ENCODE results near the gene GPX3.

The GPX3 gene

DNA sequence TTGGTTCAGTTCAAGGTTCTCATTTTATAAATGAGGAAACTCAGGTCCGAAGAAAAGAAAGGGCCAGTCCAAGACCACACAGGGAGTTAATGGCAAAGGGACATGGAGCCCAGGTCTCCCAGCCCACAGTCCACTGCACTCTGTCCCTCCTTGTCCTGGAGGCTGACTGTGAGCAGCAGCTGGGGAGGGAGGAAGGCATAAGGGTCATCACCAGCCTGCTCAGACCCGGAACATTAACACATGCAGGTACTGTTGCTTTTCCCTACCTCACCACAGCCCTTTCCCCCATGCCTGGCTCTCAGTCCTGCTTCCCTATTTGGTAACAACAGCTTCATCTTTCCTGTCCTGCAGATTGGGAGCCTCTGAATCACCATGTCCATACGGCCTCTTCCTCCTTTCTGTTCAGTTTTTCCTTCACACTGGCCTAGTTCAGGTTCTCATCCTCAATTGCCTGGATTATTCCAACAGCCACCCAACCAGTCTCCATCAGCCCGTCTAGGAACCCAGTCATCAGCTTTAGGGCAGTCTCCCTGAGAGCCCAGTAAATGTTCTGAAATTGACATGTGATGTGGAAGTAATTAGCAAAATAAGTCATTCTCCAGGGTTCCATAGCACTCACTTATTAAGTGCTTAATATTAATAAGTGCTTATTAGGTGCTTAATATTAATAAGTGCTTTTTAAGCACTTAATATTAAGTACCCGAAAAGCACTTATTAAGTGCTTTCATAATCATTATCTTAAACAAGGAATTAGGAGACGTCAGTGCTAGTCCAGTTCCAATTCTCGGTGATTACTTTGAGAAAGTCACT is 4.3 kb downstream of the GPX3 start:
- Histone ChIP-seq H3K36me3 (ENCODE audit: insufficient read depth, low read length) (no peaks in the 10 kb centered on the region; the same call in 1 of the 2 replicates), H3K4me3 (ENCODE audit: low read depth, low read length) (no peak overlapping the region), H3K27me3 (ENCODE audit: insufficient read depth, low read length) (no peaks in the 10 kb centered on the region), H2AFZ (ENCODE audit: low read length, unreplicated experiment) (no peak overlapping the region), H3K4me1 (ENCODE audit: control insufficient read depth, insufficient read depth, low read length, unreplicated experiment) (peaks cover 36% of the 10 kb centered on the region), H3K27ac (ENCODE audit: low read depth, low read length) (no peak overlapping the region), H3K79me2 (ENCODE audit: control insufficient read depth, insufficient read depth, low read length, unreplicated experiment) (no peaks in the 10 kb centered on the region)

DNA sequence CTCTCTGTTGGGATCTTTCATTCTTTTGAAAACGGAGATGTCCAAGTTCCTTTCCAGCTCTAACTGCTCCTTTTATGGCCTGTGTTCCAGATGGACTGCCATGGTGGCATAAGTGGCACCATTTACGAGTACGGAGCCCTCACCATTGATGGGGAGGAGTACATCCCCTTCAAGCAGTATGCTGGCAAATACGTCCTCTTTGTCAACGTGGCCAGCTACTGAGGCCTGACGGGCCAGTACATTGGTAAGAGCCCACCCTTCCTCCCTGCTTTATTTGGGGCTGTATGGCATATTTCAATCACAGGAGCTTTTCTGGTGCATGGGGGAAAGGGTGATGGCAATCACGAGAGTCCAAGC is 4.8 kb downstream of the GPX3 start:
- Histone ChIP-seq H3K27me3 (ENCODE audit: insufficient read depth, low read length) (no peaks in the 10 kb centered on the region), H3K27ac (ENCODE audit: low read depth, low read length) (no peak overlapping the region), H3K36me3 (ENCODE audit: insufficient read depth, low read length) (peaks cover 4% of the 10 kb centered on the region; the same call in 1 of the 2 replicates), H3K4me3 (ENCODE audit: low read depth, low read length) (no peak overlapping the region), H2AFZ (ENCODE audit: low read length, unreplicated experiment) (no peak overlapping the region), H3K4me1 (ENCODE audit: control insufficient read depth, insufficient read depth, low read length, unreplicated experiment) (peaks cover 32% of the 10 kb centered on the region), H3K79me2 (ENCODE audit: control insufficient read depth, insufficient read depth, low read length, unreplicated experiment) (no peaks in the 10 kb centered on the region)

DNA sequence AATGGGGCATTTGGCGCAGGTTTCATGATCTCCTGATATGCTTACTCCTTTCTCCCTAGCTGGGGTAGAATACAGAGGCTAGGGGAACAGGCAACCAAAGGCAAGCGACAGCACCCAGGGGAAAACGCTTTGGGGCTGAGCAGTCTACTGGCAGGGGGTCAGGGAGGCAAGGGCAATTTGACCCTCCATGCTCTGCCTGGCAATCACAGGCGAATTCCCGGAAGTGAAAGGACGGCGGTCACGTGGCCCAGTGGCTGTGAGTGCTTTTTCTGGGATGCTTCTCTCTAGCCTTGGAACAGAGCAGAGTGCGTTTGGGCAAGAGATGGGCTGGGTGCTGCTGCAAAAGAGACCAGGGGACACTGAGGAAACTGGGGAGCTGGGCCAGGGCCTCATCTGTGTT is 5.7 kb downstream of the GPX3 start:
- Histone ChIP-seq H3K36me3 (ENCODE audit: insufficient read depth, low read length) (peaks cover 8% of the 10 kb centered on the region; the same call in 1 of the 2 replicates), H3K79me2 (ENCODE audit: control insufficient read depth, insufficient read depth, low read length, unreplicated experiment) (no peaks in the 10 kb centered on the region), H3K27me3 (ENCODE audit: insufficient read depth, low read length) (no peaks in the 10 kb centered on the region), H2AFZ (ENCODE audit: low read length, unreplicated experiment) (no peak overlapping the region), H3K4me1 (ENCODE audit: control insufficient read depth, insufficient read depth, low read length, unreplicated experiment) (peaks cover 32% of the 10 kb centered on the region), H3K4me3 (ENCODE audit: low read depth, low read length) (no peak overlapping the region), H3K27ac (ENCODE audit: low read depth, low read length) (no peak overlapping the region)

DNA sequence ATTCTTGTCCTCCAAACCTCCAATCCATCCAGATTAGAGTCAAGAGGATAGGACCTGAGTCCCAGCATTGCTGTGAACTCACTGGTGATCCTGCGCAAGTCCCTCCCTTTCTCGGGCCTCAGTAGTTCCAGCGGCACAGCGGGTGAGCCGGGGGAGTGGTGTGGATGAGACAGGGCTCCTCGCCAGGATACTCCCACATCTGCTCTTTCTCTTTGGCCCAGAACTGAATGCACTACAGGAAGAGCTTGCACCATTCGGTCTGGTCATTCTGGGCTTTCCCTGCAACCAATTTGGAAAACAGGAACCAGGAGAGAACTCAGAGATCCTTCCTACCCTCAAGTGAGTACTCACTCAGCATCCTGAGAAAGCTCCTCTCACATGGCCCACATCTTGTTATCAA is 6.3 kb downstream of the GPX3 start:
- H3K79me2 ChIP-seq (ENCODE audit: control insufficient read depth, insufficient read depth, low read length, unreplicated experiment), result no peaks in the 10 kb centered on the region
- no peak overlapping the region for H3K4me3 ChIP-seq (ENCODE audit: low read depth, low read length)
- H2AFZ ChIP-seq (ENCODE audit: low read length, unreplicated experiment), result no peak overlapping the region
- no peaks in the 10 kb centered on the region for H3K27me3 ChIP-seq (ENCODE audit: insufficient read depth, low read length)
- H3K27ac ChIP-seq (ENCODE audit: low read depth, low read length), result no peak overlapping the region
- peaks cover 10% of the 10 kb centered on the region; the same call in 1 of the 2 replicates for H3K36me3 ChIP-seq (ENCODE audit: insufficient read depth, low read length)
- peaks cover 32% of the 10 kb centered on the region for H3K4me1 ChIP-seq (ENCODE audit: control insufficient read depth, insufficient read depth, low read length, unreplicated experiment)

DNA sequence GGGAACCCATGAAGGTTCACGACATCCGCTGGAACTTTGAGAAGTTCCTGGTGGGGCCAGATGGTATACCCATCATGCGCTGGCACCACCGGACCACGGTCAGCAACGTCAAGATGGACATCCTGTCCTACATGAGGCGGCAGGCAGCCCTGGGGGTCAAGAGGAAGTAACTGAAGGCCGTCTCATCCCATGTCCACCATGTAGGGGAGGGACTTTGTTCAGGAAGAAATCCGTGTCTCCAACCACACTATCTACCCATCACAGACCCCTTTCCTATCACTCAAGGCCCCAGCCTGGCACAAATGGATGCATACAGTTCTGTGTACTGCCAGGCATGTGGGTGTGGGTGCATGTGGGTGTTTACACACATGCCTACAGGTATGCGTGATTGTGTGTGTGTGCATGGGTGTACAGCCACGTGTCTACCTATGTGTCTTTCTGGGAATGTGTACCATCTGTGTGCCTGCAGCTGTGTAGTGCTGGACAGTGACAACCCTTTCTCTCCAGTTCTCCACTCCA is 7.6 kb downstream of the GPX3 start:
- H3K27ac ChIP-seq (ENCODE audit: low read depth, low read length), result no peak overlapping the region
- H3K4me3 ChIP-seq (ENCODE audit: low read depth, low read length), result no peak overlapping the region
- H3K27me3 ChIP-seq (ENCODE audit: insufficient read depth, low read length), result no peaks in the 10 kb centered on the region
- H3K4me1 ChIP-seq (ENCODE audit: control insufficient read depth, insufficient read depth, low read length, unreplicated experiment), result peaks cover 20% of the 10 kb centered on the region
- peaks cover 20% of the 10 kb centered on the region; the same call in 1 of the 2 replicates for H3K36me3 ChIP-seq (ENCODE audit: insufficient read depth, low read length)
- H2AFZ ChIP-seq (ENCODE audit: low read length, unreplicated experiment), result no peak overlapping the region
- H3K79me2 ChIP-seq (ENCODE audit: control insufficient read depth, insufficient read depth, low read length, unreplicated experiment), result no peaks in the 10 kb centered on the region

DNA sequence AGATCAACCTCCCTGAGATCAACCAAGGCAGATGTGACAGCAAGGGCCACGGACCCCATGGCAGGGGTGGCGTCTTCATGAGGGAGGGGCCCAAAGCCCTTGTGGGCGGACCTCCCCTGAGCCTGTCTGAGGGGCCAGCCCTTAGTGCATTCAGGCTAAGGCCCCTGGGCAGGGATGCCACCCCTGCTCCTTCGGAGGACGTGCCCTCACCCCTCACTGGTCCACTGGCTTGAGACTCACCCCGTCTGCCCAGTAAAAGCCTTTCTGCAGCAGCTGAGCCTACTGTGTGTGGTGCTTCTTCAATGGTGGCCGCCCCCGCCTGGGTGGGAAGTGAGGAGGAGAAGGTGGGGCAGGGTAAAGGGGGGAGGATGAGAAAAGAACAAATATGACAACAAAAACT is 8.3 kb downstream of the GPX3 start:
- Histone ChIP-seq H2AFZ (ENCODE audit: low read length, unreplicated experiment) (no peak overlapping the region), H3K27ac (ENCODE audit: low read depth, low read length) (no peak overlapping the region), H3K4me3 (ENCODE audit: low read depth, low read length) (no peak overlapping the region), H3K4me1 (ENCODE audit: control insufficient read depth, insufficient read depth, low read length, unreplicated experiment) (peaks cover 13% of the 10 kb centered on the region), H3K36me3 (ENCODE audit: insufficient read depth, low read length) (peaks cover 20% of the 10 kb centered on the region; the same call in 1 of the 2 replicates), H3K79me2 (ENCODE audit: control insufficient read depth, insufficient read depth, low read length, unreplicated experiment) (no peaks in the 10 kb centered on the region), H3K27me3 (ENCODE audit: insufficient read depth, low read length) (no peaks in the 10 kb centered on the region)

DNA sequence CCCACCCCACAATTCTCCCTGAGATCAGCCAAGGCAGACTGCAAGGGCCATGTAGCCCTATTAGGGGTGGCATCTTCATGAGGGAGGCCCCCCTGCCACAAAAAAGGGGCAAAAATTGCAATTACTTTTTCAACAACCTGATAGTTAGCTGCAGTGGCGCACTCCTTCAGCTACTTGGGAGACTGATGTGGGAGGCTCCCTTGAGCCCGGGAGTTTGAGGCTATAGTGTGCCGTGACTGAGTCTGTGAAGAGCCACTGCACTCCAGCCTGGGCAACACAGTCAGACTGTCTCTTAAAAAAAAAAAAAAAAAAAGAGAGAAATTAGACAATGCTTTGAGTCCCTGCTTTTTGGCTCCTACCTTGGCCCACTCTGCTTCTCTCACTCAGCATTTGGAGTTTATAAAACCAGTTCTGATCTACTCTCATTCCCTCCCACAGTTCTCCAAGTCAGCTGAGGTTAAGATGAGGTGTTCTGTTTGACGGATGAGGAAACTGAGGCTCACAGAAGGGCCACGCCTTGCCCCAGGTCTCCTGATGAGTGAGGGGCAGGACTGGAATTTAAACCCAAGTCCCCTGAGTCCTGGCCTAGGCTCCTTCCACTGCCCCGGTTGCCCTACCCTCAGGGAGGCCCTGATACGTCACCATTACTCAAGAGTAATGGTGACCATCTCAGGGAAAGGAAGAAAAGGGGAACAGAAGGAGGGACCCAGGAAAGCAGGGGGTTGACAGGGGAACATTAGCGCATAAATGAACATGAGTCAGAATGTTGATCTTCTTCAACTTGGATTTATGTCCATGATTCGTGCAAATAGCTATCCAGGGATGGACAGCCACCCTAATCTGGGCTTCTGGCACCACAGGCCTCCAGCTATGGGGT is 9.0 kb downstream of the GPX3 start:
- no peaks in the 10 kb centered on the region for H3K79me2 ChIP-seq (ENCODE audit: control insufficient read depth, insufficient read depth, low read length, unreplicated experiment)
- no peak overlapping the region for H3K4me3 ChIP-seq (ENCODE audit: low read depth, low read length)
- H3K27ac ChIP-seq (ENCODE audit: low read depth, low read length), result no peak overlapping the region
- peaks cover 23% of the 10 kb centered on the region; the same call in 1 of the 2 replicates for H3K36me3 ChIP-seq (ENCODE audit: insufficient read depth, low read length)
- H3K4me1 ChIP-seq (ENCODE audit: control insufficient read depth, insufficient read depth, low read length, unreplicated experiment), result peaks cover 6% of the 10 kb centered on the region
- H3K27me3 ChIP-seq (ENCODE audit: insufficient read depth, low read length), result no peaks in the 10 kb centered on the region
- H2AFZ ChIP-seq (ENCODE audit: low read length, unreplicated experiment), result no peak overlapping the region

DNA sequence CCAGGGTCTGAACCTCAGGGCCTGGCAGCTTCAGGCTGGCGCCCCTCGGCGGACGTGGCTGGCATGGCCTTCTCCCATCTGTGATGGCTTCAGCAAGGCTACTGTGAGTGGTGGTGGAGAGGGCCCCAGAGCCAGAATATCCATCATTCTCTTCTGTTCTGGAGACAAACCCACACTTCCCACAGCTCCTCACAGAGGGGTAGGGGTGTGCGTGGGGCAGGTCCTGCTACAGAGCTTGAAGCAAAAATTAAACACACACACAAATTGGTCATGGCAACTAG is 9.6 kb downstream of the GPX3 start:
- Histone ChIP-seq H3K4me3 (ENCODE audit: low read depth, low read length) (no peak overlapping the region), H3K79me2 (ENCODE audit: control insufficient read depth, insufficient read depth, low read length, unreplicated experiment) (no peaks in the 10 kb centered on the region), H3K27me3 (ENCODE audit: insufficient read depth, low read length) (no peaks in the 10 kb centered on the region), H2AFZ (ENCODE audit: low read length, unreplicated experiment) (no peak overlapping the region), H3K36me3 (ENCODE audit: insufficient read depth, low read length) (peaks cover 25% of the 10 kb centered on the region; the same call in 1 of the 2 replicates), H3K27ac (ENCODE audit: low read depth, low read length) (no peak overlapping the region), H3K4me1 (ENCODE audit: control insufficient read depth, insufficient read depth, low read length, unreplicated experiment) (peaks cover 4% of the 10 kb centered on the region)

DNA sequence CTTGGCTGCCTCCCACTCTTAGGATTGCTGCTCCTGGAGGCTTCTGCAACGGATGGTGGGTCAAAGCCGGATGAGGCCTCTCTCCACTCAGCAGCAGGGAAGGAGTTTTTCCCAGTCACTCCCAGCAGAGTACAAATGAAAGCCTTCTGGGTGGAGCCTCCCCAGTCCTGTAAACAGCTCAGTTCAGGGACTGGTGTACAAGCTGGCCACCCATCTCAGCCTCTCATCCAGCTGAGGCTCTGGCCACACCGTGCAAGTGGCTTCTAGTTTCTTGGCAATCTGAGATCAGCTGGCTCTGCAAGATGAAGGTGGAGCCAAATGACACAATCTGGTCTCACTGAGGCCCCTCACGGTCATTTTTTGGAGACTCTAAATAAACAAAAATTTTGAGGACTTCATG is 10.0 kb downstream of the GPX3 start:
- Histone ChIP-seq H3K27me3 (ENCODE audit: insufficient read depth, low read length) (no peaks in the 10 kb centered on the region), H2AFZ (ENCODE audit: low read length, unreplicated experiment) (no peak overlapping the region), H3K79me2 (ENCODE audit: control insufficient read depth, insufficient read depth, low read length, unreplicated experiment) (no peaks in the 10 kb centered on the region), H3K4me3 (ENCODE audit: low read depth, low read length) (no peak overlapping the region), H3K4me1 (ENCODE audit: control insufficient read depth, insufficient read depth, low read length, unreplicated experiment) (peaks cover 6% of the 10 kb centered on the region), H3K27ac (ENCODE audit: low read depth, low read length) (no peak overlapping the region), H3K36me3 (ENCODE audit: insufficient read depth, low read length) (peaks cover 29% of the 10 kb centered on the region; the same call in 1 of the 2 replicates)

DNA sequence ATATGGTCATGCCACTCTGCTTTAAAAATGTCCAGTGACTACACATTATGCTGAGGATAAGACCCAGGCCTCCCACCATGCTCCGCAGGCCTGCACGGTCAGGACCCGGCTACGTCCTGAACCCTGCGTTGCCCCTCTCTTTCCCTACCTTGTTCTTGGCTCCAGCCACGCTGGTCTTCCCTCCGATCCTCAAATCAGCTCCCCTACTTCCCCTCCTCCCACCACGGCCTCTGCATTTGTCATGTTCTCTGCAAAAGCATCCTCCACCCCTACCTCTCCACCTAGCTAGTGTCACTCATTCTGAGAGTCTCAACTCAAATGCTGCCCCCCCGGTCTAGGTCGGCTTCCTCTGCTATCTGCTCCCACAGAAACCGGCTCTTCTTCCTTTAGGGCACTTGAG is 11.2 kb downstream of the GPX3 start:
- H3K4me3 ChIP-seq (ENCODE audit: low read depth, low read length), result no peak overlapping the region
- peaks cover 6% of the 10 kb centered on the region for H3K4me1 ChIP-seq (ENCODE audit: control insufficient read depth, insufficient read depth, low read length, unreplicated experiment)
- peaks cover 40% of the 10 kb centered on the region for H3K36me3 ChIP-seq (ENCODE audit: insufficient read depth, low read length)
- H3K27ac ChIP-seq (ENCODE audit: low read depth, low read length), result no peak overlapping the region
- no peak overlapping the region for H2AFZ ChIP-seq (ENCODE audit: low read length, unreplicated experiment)
- H3K27me3 ChIP-seq (ENCODE audit: insufficient read depth, low read length), result no peaks in the 10 kb centered on the region
- no peaks in the 10 kb centered on the region for H3K79me2 ChIP-seq (ENCODE audit: control insufficient read depth, insufficient read depth, low read length, unreplicated experiment)

Measured in ACC112 (cell line).